Neural cell (in vitro differentiated cells): ENCODE measurements around the gene GRXCR1. TPM values are rescaled to one million over a fixed set of nuclear protein-coding genes. Genes with fewer than 3 reads are reported as not detected.

Experiments
- H2AFZ ChIP-seq: fragments of 200-600, 300-800 bp; sonication (generic), shearing (Covaris generic); 2 replicates; pipeline ENCODE4 v1.6.0; 2014; ENCODE audit warnings: low read depth, mild to moderate bottlenecking, antibody characterized with exemption, low read length, moderate library complexity
- H3F3A ChIP-seq: fragments of 200-600 bp; shearing (Covaris generic); 2 replicates; pipeline ENCODE4 v1.6.1; 2016; ENCODE audit warnings: mild to moderate bottlenecking, moderate library complexity, mixed read lengths, antibody characterized with exemption, low read length; ENCODE audit not compliant: insufficient read depth, poor library complexity, severe bottlenecking
- H3K27ac ChIP-seq: fragments of 200-600, 300-800 bp; sonication (generic), shearing (Covaris generic); 2 replicates; pipeline ENCODE4 v1.5.1; 2014; ENCODE audit warnings: mild to moderate bottlenecking, low read length, moderate library complexity
- H3K27me3 ChIP-seq: fragments of 300-800, 200-600 bp; sonication (generic), shearing (Covaris generic); 2 replicates; pipeline ENCODE4 v1.6.0; 2014; ENCODE audit warnings: mild to moderate bottlenecking, low read depth, low read length, moderate library complexity; ENCODE audit not compliant: insufficient read depth
- H3K36me3 ChIP-seq: fragments of 300-800, 200-600 bp; sonication (generic), shearing (Covaris generic); 2 replicates; pipeline ENCODE4 v1.5.1; 2014; ENCODE audit warnings: mild to moderate bottlenecking, antibody characterized with exemption, low read length, moderate library complexity; ENCODE audit not compliant: insufficient read depth
- H3K4me2 ChIP-seq: fragments of 300-800, 200-600 bp; sonication (generic), shearing (Covaris generic); 2 replicates; pipeline ENCODE4 v1.6.0; 2014; ENCODE audit warnings: mild to moderate bottlenecking, low read length
- H3K4me3 ChIP-seq: fragments of 300-800, 200-600 bp; sonication (generic), shearing (Covaris generic); 2 replicates; pipeline ENCODE4 v1.5.1; 2014; ENCODE audit warnings: mild to moderate bottlenecking, low read length, moderate library complexity
- H3K79me2 ChIP-seq: fragments of 200-600 bp; shearing (Covaris generic); replicated peaks from 2 replicates; pipeline ENCODE4 v1.6.0; 2014; ENCODE audit warnings: mild to moderate bottlenecking, low read length, moderate library complexity; ENCODE audit not compliant: insufficient read depth
- H3K9ac ChIP-seq: fragments of 300-800, 200-600 bp; sonication (generic), shearing (Covaris generic); 2 replicates; pipeline ENCODE4 v1.6.1; 2016; ENCODE audit warnings: mild to moderate bottlenecking, low read length, mixed read lengths
- H3K9me2 ChIP-seq: fragments of 200-600 bp; shearing (Covaris generic); 2 replicates; pipeline ENCODE4 v1.6.1; 2016; ENCODE audit warnings: mild to moderate bottlenecking, low read length, mixed read lengths; ENCODE audit not compliant: insufficient read depth
- H3K9me3 ChIP-seq: fragments of 200-600, 300-800 bp; sonication (generic), shearing (Covaris generic); 2 replicates; pipeline ENCODE4 v1.6.1; 2016; ENCODE audit warnings: mild to moderate bottlenecking, mixed run types, low read length, moderate library complexity, mixed read lengths
- H4K20me1 ChIP-seq: fragments of 200-600 bp; shearing (Covaris generic); 2 replicates; pipeline ENCODE4 v1.6.1; 2016; ENCODE audit warnings: mild to moderate bottlenecking, mixed run types; ENCODE audit not compliant: insufficient read depth
- EP300 ChIP-seq: fragments of 450-650 bp; conservative IDR thresholded peaks from 2 replicates; pipeline ENCODE4 v1.6.1; 2014; ENCODE audit warnings: antibody characterized with exemption, mild to moderate bottlenecking, moderate library complexity; ENCODE audit not compliant: poor library complexity, severe bottlenecking
- EZH2 ChIP-seq: fragments of 200-600, 300-800 bp; shearing (Covaris generic), sonication (generic); IDR thresholded peaks from 2 replicates; pipeline ENCODE4 v1.6.1; 2014; ENCODE audit warnings: antibody characterized with exemption, low read length, borderline replicate concordance, mild to moderate bottlenecking; ENCODE audit not compliant: insufficient read depth, poor library complexity, severe bottlenecking
- MXI1 ChIP-seq: fragments of 450-650 bp; conservative IDR thresholded peaks from 2 replicates; pipeline ENCODE4 v1.6.1; 2014; ENCODE audit warnings: antibody characterized with exemption, mild to moderate bottlenecking; ENCODE audit not compliant: poor library complexity, severe bottlenecking
- POLR2AphosphoS5 ChIP-seq: IDR thresholded peaks from 2 replicates; pipeline ENCODE4 v1.6.1; 2012
- RAD21 ChIP-seq: fragments of 450-650 bp; conservative IDR thresholded peaks from 2 replicates; pipeline ENCODE4 v1.6.1; 2014; ENCODE audit warnings: antibody characterized with exemption, mild to moderate bottlenecking, moderate library complexity
- SMC3 ChIP-seq: fragments of 450-650 bp; conservative IDR thresholded peaks from 2 replicates; pipeline ENCODE4 v1.6.1; 2014; ENCODE audit warnings: antibody characterized with exemption, mild to moderate bottlenecking, moderate library complexity; ENCODE audit not compliant: poor library complexity
- TAF1 ChIP-seq: IDR thresholded peaks from 2 replicates; pipeline ENCODE4 v1.6.1; 2012; ENCODE audit warnings: low read depth
- polyA plus RNA-seq: library from polyadenylated mRNA; depleted of rRNA; stranded (reverse); fragments of >200 nt; gene quantifications from 2 replicates; pipeline ENCODE4 v1.2.3, GENCODE V29; 2014
- TF ChIP-seq, protein P1 (sequence below): IDR thresholded peaks from 2 replicates; pipeline ENCODE4 v1.6.1; 2012; ENCODE audit warnings: borderline replicate concordance
- TF ChIP-seq, protein P2 (sequence below): fragments of 450-650 bp; IDR thresholded peaks from 2 replicates; pipeline ENCODE4 v1.5.1; 2014; ENCODE audit warnings: antibody characterized with exemption, mild to moderate bottlenecking, moderate library complexity; ENCODE audit not compliant: poor library complexity, severe bottlenecking

The GRXCR1 gene
- polyA plus RNA-seq, 1 donor from 2014 or later: not detected

DNA sequence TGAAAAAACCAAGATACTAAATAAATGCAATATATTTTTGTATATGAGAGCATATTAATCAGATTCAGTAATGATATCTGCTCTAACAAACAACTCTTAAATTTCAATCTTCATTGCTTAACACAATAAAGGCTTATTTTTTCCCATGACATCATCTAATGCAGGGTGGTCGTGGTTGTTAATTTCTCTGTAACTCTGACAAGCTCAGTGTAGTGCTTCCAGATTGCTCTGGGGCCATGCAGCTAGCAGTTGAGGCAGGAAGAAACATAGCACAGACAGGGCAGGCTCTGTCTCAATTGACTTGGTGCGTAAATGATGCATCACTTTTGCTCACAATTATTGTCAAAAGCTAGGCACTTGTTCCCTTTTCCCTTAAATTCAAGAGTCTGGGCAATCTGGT is 869 bp upstream of the GRXCR1 start:
- H3F3A ChIP-seq: no peaks in the 10 kb centered on the region
- H3K9ac ChIP-seq: no peak overlapping the region
- no peaks in the 10 kb centered on the region for H3K27me3 ChIP-seq
- TF ChIP-seq SMC3: no peak
- no peak for TF ChIP-seq POLR2AphosphoS5
- TF ChIP-seq RAD21: no peak
- TF ChIP-seq EZH2: no peak
- TF ChIP-seq, protein P1, sequence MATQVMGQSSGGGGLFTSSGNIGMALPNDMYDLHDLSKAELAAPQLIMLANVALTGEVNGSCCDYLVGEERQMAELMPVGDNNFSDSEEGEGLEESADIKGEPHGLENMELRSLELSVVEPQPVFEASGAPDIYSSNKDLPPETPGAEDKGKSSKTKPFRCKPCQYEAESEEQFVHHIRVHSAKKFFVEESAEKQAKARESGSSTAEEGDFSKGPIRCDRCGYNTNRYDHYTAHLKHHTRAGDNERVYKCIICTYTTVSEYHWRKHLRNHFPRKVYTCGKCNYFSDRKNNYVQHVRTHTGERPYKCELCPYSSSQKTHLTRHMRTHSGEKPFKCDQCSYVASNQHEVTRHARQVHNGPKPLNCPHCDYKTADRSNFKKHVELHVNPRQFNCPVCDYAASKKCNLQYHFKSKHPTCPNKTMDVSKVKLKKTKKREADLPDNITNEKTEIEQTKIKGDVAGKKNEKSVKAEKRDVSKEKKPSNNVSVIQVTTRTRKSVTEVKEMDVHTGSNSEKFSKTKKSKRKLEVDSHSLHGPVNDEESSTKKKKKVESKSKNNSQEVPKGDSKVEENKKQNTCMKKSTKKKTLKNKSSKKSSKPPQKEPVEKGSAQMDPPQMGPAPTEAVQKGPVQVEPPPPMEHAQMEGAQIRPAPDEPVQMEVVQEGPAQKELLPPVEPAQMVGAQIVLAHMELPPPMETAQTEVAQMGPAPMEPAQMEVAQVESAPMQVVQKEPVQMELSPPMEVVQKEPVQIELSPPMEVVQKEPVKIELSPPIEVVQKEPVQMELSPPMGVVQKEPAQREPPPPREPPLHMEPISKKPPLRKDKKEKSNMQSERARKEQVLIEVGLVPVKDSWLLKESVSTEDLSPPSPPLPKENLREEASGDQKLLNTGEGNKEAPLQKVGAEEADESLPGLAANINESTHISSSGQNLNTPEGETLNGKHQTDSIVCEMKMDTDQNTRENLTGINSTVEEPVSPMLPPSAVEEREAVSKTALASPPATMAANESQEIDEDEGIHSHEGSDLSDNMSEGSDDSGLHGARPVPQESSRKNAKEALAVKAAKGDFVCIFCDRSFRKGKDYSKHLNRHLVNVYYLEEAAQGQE: no peak
- TF ChIP-seq TAF1: no peak
- no peak for TF ChIP-seq EP300
- TF ChIP-seq MXI1: no peak
- TF ChIP-seq, protein P2, sequence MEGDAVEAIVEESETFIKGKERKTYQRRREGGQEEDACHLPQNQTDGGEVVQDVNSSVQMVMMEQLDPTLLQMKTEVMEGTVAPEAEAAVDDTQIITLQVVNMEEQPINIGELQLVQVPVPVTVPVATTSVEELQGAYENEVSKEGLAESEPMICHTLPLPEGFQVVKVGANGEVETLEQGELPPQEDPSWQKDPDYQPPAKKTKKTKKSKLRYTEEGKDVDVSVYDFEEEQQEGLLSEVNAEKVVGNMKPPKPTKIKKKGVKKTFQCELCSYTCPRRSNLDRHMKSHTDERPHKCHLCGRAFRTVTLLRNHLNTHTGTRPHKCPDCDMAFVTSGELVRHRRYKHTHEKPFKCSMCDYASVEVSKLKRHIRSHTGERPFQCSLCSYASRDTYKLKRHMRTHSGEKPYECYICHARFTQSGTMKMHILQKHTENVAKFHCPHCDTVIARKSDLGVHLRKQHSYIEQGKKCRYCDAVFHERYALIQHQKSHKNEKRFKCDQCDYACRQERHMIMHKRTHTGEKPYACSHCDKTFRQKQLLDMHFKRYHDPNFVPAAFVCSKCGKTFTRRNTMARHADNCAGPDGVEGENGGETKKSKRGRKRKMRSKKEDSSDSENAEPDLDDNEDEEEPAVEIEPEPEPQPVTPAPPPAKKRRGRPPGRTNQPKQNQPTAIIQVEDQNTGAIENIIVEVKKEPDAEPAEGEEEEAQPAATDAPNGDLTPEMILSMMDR: no peak
- H2AFZ ChIP-seq: no peak overlapping the region
- no peak overlapping the region for H3K27ac ChIP-seq
- no peaks in the 10 kb centered on the region for H3K9me3 ChIP-seq
- no peaks in the 10 kb centered on the region for H3K9me2 ChIP-seq
- no peaks in the 10 kb centered on the region for H3K79me2 ChIP-seq
- no peaks in the 10 kb centered on the region for H3K36me3 ChIP-seq
- H3K4me3 ChIP-seq: no peak overlapping the region
- no peaks in the 10 kb centered on the region for H4K20me1 ChIP-seq
- no peak overlapping the region for H3K4me2 ChIP-seq

DNA sequence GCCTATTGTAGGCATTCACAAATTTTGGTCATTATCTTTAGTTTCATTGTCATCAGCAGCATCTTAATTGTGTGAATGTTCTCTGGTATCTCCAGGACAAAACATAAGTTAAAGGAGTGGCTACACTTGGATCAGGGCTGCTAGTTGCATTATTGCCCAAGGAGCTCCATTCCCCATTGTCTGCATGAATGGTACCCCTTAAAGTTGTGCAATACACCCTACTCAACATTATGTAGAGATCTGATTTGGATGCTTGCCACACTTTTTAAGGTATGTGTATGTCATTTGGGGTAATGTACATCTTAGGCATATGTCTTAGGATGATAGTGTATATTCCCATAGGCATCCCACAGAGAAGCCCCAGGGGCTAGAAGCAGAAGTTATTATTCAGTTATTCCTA is 2.9 kb downstream of the GRXCR1 start:
- no peak overlapping the region for H3K4me2 ChIP-seq
- H3K27me3 ChIP-seq: no peaks in the 10 kb centered on the region
- no peak overlapping the region for H2AFZ ChIP-seq
- no peaks in the 10 kb centered on the region for H3K9me3 ChIP-seq
- H3K36me3 ChIP-seq: no peaks in the 10 kb centered on the region
- no peak overlapping the region for H3K9ac ChIP-seq
- TF ChIP-seq EP300 (no peak), SMC3 (no peak), EZH2 (no peak), TAF1 (no peak), MXI1 (no peak), RAD21 (no peak), POLR2AphosphoS5 (no peak)
- TF ChIP-seq, protein P2: no peak
- TF ChIP-seq, protein P1: no peak
- no peaks in the 10 kb centered on the region for H3K9me2 ChIP-seq
- H4K20me1 ChIP-seq: no peaks in the 10 kb centered on the region
- no peak overlapping the region for H3K4me3 ChIP-seq
- H3F3A ChIP-seq: no peaks in the 10 kb centered on the region
- H3K79me2 ChIP-seq: no peaks in the 10 kb centered on the region
- H3K27ac ChIP-seq: no peak overlapping the region
